GDM1 (cell line): ENCODE results near the gene RADIL.

Source experiments
- DNase-seq: peaks from one replicate; lab custom pipeline; 2025; lab: John Stamatoyannopoulos, UW

The RADIL gene

DNA sequence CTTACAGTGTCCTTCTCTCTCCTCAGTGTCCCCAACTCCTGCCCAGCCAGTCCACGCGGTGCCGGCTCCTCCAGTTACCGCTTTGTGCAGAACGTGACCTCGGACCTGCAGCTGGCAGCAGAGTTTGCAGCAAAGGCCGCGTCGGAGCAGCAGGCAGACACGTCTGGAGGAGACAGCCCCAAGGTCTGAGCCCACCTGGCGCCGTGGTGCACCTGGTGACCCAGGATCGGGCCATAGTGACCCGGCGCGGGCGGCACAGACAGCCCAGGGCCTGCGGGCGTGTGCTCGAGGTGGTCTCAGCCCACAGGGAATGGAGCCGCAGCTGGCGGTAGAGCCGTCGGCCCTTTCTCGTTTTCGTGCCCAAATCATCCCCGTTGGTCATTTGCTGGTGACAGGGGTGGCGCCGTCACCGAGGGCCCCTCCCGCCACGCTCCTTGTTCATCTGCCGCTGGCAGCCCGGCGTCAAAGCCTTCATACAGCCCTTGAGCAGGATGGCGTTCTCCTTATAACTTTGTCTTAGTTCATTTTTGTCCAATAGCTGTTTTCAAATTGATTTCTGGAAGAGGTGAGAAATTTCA is 129.0 kb downstream of the RADIL start:
- DNase-seq = no peak

DNA sequence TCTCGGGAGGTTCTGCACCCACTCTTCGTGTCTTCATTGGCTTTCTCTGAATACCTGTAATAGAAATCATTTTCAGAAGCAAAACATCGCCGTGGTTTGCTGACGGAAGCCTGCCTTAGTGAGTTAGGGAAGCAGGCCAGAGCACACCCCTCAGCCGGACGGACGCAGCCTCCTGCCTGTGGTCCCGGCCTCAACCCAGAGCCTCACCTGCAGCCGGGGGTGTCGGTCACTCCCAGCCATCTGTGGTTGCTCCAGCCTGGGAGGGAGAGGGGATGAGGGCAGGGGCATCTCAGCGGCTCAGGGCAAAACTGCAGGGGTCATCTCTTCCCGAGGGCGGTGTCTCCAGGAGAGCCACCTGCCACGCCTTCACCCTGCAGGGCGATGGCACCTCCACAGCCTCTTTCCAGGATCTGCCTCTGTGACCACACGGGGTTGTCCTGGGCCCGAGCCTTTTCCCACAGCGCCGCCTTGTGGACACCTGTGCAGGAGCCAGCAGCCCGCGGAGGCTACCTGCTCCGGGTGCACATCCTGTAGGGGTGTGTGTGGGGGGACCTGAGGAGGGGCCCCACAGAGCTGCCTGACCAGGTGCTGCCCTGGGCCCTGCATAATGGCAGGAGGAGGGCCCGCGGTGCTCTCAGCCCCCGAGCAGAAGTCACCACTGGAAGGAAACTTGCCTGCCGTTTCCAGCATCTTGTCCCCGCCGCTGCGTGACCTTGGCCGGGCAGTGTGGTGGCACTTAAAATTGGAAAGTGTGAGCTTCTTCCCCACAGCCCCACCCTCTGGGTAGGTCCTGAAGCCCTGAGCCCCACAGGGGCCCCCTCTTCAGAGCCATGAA is 129.7 kb downstream of the RADIL start:
- DNase-seq = peak; percentile 9

DNA sequence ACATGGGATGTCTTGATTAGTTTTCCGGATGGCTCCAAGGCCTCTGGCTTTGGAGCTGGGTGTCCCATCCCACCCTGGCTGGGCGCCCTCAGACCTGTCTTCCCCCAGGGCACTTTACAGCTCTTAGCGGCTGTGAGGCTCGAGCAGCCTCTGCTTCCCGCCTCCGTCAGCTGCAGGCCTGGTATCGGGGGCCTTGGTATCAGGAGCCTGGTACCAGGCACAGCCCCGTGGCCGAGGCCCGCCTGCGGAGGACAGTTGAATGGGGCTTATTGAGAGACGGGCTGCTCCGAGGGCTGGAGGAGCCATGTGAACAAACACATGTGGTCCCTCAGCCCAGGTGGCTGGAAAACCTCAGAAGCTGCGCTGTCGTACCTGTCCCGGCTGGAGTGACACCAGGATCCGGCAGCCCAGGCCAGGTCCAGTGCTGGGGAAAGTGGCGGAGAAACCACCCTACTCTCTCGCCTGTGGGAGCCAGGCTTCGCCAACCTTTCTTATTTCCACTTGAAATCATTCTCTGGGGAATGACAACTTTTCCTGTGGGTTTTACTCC is 132.0 kb downstream of the RADIL start:
- no peak for DNase-seq

- no peak for DNase-seq
Observed at GRCh38 chr7:4749798-4750197, 133.7 kb downstream of the RADIL start.

DNA sequence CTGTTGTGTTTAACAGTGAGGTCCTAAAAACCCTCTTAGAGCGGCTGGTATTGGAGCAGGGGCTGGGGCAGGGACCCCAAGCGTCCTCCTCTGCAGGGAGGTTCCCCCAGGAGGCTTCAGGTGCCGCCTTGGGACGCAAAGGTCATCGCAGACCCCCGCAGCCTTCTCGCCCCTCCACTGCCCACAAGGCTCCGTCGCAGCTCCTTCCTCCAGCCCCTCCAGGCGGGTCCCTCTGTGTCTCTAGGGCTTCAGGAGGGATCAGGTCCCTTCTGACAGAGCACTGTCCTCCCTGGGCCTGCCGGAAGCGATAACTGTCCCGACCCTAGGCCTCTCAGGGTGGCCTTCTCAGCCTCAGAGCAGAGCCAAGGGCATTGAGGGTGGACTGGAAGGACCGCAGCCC is 134.2 kb downstream of the RADIL start:
- no peak for DNase-seq
